ENCODE measurements around the gene MEGF11.

DNA sequence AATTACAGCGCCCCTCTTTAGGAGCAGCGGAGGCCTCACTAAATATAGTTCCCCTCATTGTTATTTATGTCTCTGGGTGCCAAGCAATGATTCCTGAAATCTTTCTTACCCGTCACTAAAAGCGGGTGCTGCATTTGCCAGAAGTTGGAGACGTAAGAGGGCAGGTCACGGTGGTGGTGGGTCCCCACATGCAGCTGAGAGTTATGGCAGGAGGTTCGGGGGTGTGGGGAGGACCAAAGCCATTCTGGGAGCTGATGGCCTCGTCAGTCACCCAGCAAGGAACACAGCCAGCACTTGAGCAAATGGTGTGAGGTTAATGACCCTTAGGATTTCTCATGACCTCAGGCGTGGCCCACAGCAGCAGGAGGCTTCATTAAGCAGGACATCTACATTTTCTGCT is 255.1 kb downstream of the MEGF11 start:
- no peak for TF ChIP-seq POLR2A (IDR thresholded peaks at IDR 0.05)
- TF ChIP-seq, protein P1, sequence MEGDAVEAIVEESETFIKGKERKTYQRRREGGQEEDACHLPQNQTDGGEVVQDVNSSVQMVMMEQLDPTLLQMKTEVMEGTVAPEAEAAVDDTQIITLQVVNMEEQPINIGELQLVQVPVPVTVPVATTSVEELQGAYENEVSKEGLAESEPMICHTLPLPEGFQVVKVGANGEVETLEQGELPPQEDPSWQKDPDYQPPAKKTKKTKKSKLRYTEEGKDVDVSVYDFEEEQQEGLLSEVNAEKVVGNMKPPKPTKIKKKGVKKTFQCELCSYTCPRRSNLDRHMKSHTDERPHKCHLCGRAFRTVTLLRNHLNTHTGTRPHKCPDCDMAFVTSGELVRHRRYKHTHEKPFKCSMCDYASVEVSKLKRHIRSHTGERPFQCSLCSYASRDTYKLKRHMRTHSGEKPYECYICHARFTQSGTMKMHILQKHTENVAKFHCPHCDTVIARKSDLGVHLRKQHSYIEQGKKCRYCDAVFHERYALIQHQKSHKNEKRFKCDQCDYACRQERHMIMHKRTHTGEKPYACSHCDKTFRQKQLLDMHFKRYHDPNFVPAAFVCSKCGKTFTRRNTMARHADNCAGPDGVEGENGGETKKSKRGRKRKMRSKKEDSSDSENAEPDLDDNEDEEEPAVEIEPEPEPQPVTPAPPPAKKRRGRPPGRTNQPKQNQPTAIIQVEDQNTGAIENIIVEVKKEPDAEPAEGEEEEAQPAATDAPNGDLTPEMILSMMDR (IDR thresholded peaks at IDR 0.05) = no peak

Data from Peyer's patch (tissue), 4 donors.